ENCODE data around the gene EEA1. TPM values are rescaled to one million over a fixed set of nuclear protein-coding genes. Genes with fewer than 3 reads are reported as not detected.

The EEA1 gene
- total and polyA plus RNA-seq, 4 experiments from 2014 or later = 2.8 to 16.4 (median 16.1) TPM

DNA sequence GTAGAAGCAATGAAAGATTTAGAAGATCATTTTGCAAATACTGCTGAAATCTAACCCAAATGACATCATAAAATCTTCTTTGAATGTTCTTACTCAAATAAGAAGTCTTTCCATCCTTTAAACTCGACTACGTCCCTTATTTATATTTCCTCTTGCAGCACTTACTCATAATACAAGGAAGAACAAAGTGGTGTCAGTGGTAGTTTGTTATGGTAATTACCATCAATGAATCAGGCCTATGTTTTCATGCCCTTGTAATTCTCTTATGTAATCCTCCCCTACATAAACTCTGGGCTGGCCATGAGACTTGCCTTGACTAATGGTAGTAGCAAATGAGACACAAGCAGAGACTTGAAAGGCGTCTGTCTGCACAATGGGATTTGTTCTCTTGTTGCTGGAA, 17.0 kb downstream of the EEA1 start:
- no peak for DNase-seq
- no peaks in the 10 kb centered on the region for H3K36me3 ChIP-seq (ENCODE audit: insufficient read depth, low read length)
- no peaks in the 10 kb centered on the region for H3K9me3 ChIP-seq (ENCODE audit: control insufficient read depth in 1 of 2, low read length in 2 of 2)
- peaks cover 24% of the 10 kb centered on the region for H3K4me1 ChIP-seq (ENCODE audit: insufficient read depth, low read length)
- peak overlapping the region in 2 of 8 donors; percentile 4 to 13 for H3K4me3 Mint-ChIP-seq
- peaks cover 0 to 2% of the 10 kb centered on the region in 2 donors for H3K36me3 Mint-ChIP-seq
- H3K27ac Mint-ChIP-seq = peak overlapping the region in 5 of 7 donors; percentile 2 to 81 (median 26)
- ChIA-PET POLR2A (ENCODE audit: partially characterized antibody) (interaction anchor here (0.6 kb wide), 1 partner anchor 13 kb away, joined by 6 read pairs; no protein-coding TSS in a partner anchor), CTCF (ENCODE audit: partially characterized antibody) (interaction anchor here (2.2 kb wide), 1 partner anchor 16 kb away, joined by 7 read pairs; no protein-coding TSS in a partner anchor)
- intact Hi-C loops (cut with micrococcal nuclease) = no loop called here
- no peak overlapping the region for H3K27ac ChIP-seq (ENCODE audit: low read depth, low read length)
- H3K4me1 Mint-ChIP-seq = peaks cover 28 to 50% (median 36%) of the 10 kb centered on the region in 4 donors
- H3K4me3 ChIP-seq (ENCODE audit: low read length in 2 of 2) = no peak overlapping the region
- no peaks in the 10 kb centered on the region for H3K27me3 Mint-ChIP-seq
- H3K9me3 Mint-ChIP-seq = peaks cover 0 to 2% (median 0%) of the 10 kb centered on the region in 8 donors
- H3K27me3 ChIP-seq (ENCODE audit: insufficient read depth, low read length) = no peaks in the 10 kb centered on the region

DNA sequence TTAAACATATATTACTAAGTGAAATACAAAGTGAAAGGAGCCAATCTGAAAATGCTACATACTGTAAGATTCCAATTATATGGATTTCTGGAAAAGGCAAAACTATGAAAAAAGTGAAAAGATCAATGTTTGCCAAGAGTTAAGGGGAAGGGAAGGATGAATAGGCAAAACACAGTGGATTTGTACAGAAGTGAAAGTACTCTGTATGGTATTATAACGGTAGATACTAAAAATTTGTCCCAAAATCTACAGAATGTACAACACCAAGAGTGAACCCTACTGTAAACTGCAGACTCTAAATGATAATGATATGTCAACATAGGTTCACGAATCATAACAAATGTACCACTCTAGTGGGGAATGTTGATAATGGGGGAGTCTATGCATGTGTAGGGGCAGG, 17.8 kb downstream of the EEA1 start:
- no peak for DNase-seq
- Histone ChIP-seq H3K27me3 (ENCODE audit: insufficient read depth, low read length) (no peaks in the 10 kb centered on the region), H3K36me3 (ENCODE audit: insufficient read depth, low read length) (no peaks in the 10 kb centered on the region), H3K9me3 (ENCODE audit: control insufficient read depth in 1 of 2, low read length in 2 of 2) (no peaks in the 10 kb centered on the region), H3K4me3 (ENCODE audit: low read length in 2 of 2) (no peak overlapping the region), H3K27ac (ENCODE audit: low read depth, low read length) (no peak overlapping the region), H3K4me1 (ENCODE audit: insufficient read depth, low read length) (peaks cover 24% of the 10 kb centered on the region)
- H3K9me3 Mint-ChIP-seq = no peaks in the 10 kb centered on the region
- CTCF ChIA-PET (ENCODE audit: partially characterized antibody) = interaction anchor here (0.9 to 2.2 kb wide), 3 partner anchors 11 to 17 kb away, joined by 3 to 7 read pairs (median 5); no protein-coding TSS in a partner anchor
- H3K27me3 Mint-ChIP-seq = no peaks in the 10 kb centered on the region
- H3K4me1 Mint-ChIP-seq = peaks cover 29 to 52% (median 40%) of the 10 kb centered on the region in 4 donors
- intact Hi-C loops (cut with micrococcal nuclease) = no loop called here
- POLR2A ChIA-PET (ENCODE audit: partially characterized antibody) = interaction anchor here (1.2 to 1.4 kb wide), 2 partner anchors 16 to 18 kb away, joined by 6 to 7 read pairs; partner anchors contain the start of gene EEA1
- H3K4me3 Mint-ChIP-seq = no peak overlapping the region
- H3K36me3 Mint-ChIP-seq = peaks cover 0 to 2% of the 10 kb centered on the region in 2 donors
- H3K27ac Mint-ChIP-seq = peak overlapping the region in 1 of 7 donors; percentile 4

- H3K36me3 ChIP-seq (ENCODE audit: insufficient read depth, low read length) = no peaks in the 10 kb centered on the region
- H3K4me1 ChIP-seq (ENCODE audit: insufficient read depth, low read length) = peaks cover 34% of the 10 kb centered on the region
- H3K9me3 ChIP-seq (ENCODE audit: control insufficient read depth in 1 of 2, low read length in 2 of 2) = no peaks in the 10 kb centered on the region
- peak overlapping the region in 1 of 2 donors; percentile 2 for H3K4me3 ChIP-seq (ENCODE audit: low read length in 2 of 2)
- H3K4me1 Mint-ChIP-seq = peaks cover 33 to 55% (median 36%) of the 10 kb centered on the region in 4 donors
- peak; percentile 43 to 66 (median 46) for DNase-seq
- H3K36me3 Mint-ChIP-seq = no peaks in the 10 kb centered on the region
- intact Hi-C loops (cut with micrococcal nuclease) = no loop called here
- H3K27ac ChIP-seq (ENCODE audit: low read depth, low read length) = no peak overlapping the region
- H3K27me3 ChIP-seq (ENCODE audit: insufficient read depth, low read length) = no peaks in the 10 kb centered on the region
- no peaks in the 10 kb centered on the region for H3K27me3 Mint-ChIP-seq
- H3K4me3 Mint-ChIP-seq = peak overlapping the region in 6 of 8 donors; percentile 6 to 71 (median 50)
- no peaks in the 10 kb centered on the region for H3K9me3 Mint-ChIP-seq
- ChIA-PET CTCF (ENCODE audit: partially characterized antibody) (interaction anchor here (2.0 to 2.5 kb wide), 2 partner anchors 19 to 21 kb away, joined by 6 to 10 read pairs; partner anchors contain the start of gene EEA1), POLR2A (ENCODE audit: partially characterized antibody) (interaction anchor here (3.7 kb wide), 1 partner anchor 20 kb away, joined by 36 read pairs; the partner anchor contains the start of gene EEA1)
- no peak overlapping the region for H3K27ac Mint-ChIP-seq
Observed at GRCh38 chr12:92908108-92908507, 21.0 kb downstream of the EEA1 start.

GRCh38 chr12:92905811-92906554, 23.1 kb downstream of the EEA1 start:
- Mint-ChIP-seq H3K4me1 (peaks cover 21 to 36% (median 22%) of the 10 kb centered on the region in 4 donors), H3K27me3 (no peaks in the 10 kb centered on the region), H3K4me3 (peak overlapping the region in 3 of 8 donors; percentile 76 to 80 (median 77)), H3K9me3 (no peaks in the 10 kb centered on the region), H3K27ac (peak overlapping the region in 1 of 7 donors; percentile 60), H3K36me3 (no peaks in the 10 kb centered on the region)
- intact Hi-C loops (cut with micrococcal nuclease) = no loop called here
- H3K27me3 ChIP-seq (ENCODE audit: insufficient read depth, low read length) = no peaks in the 10 kb centered on the region
- no peak overlapping the region for H3K27ac ChIP-seq (ENCODE audit: low read depth, low read length)
- DNase-seq = no peak
- ChIA-PET POLR2A (ENCODE audit: partially characterized antibody) (interaction anchor here (3.7 kb wide), 1 partner anchor 22 kb away, joined by 36 read pairs; the partner anchor contains the start of gene EEA1), CTCF (ENCODE audit: partially characterized antibody) (no interaction called here)
- peaks cover 28% of the 10 kb centered on the region for H3K4me1 ChIP-seq (ENCODE audit: insufficient read depth, low read length)
- H3K36me3 ChIP-seq (ENCODE audit: insufficient read depth, low read length) = no peaks in the 10 kb centered on the region
- no peaks in the 10 kb centered on the region for H3K9me3 ChIP-seq (ENCODE audit: control insufficient read depth in 1 of 2, low read length in 2 of 2)
- H3K4me3 ChIP-seq (ENCODE audit: low read length in 2 of 2) = no peak overlapping the region

GRCh38 chr12:92905258-92905810, 23.8 kb downstream of the EEA1 start:
- no peaks in the 10 kb centered on the region for H3K27me3 Mint-ChIP-seq
- H3K36me3 ChIP-seq (ENCODE audit: insufficient read depth, low read length) = no peaks in the 10 kb centered on the region
- H3K27ac Mint-ChIP-seq = peak overlapping the region in 3 of 7 donors; percentile 35 to 61 (median 43)
- intact Hi-C loops (cut with micrococcal nuclease) = no loop called here
- H3K36me3 Mint-ChIP-seq = no peaks in the 10 kb centered on the region
- H3K4me1 Mint-ChIP-seq = peaks cover 21 to 36% (median 22%) of the 10 kb centered on the region in 4 donors
- no peaks in the 10 kb centered on the region for H3K27me3 ChIP-seq (ENCODE audit: insufficient read depth, low read length)
- peaks cover 28% of the 10 kb centered on the region for H3K4me1 ChIP-seq (ENCODE audit: insufficient read depth, low read length)
- no peak overlapping the region for H3K4me3 ChIP-seq (ENCODE audit: low read length in 2 of 2)
- DNase-seq = no peak
- POLR2A ChIA-PET (ENCODE audit: partially characterized antibody) = interaction anchor here (1.4 kb wide), 1 partner anchor 24 kb away, joined by 4 read pairs; the partner anchor contains the start of gene EEA1
- no peaks in the 10 kb centered on the region for H3K9me3 ChIP-seq (ENCODE audit: control insufficient read depth in 1 of 2, low read length in 2 of 2)
- H3K9me3 Mint-ChIP-seq = no peaks in the 10 kb centered on the region
- no peak overlapping the region for H3K27ac ChIP-seq (ENCODE audit: low read depth, low read length)
- H3K4me3 Mint-ChIP-seq = peak overlapping the region in 7 of 8 donors; percentile 23 to 80 (median 70)
- CTCF ChIA-PET (ENCODE audit: partially characterized antibody) = no interaction called here

GRCh38 chr12:92900941-92901340, 28.2 kb downstream of the EEA1 start:
- no peak overlapping the region for H3K27ac ChIP-seq (ENCODE audit: low read depth, low read length)
- no peaks in the 10 kb centered on the region for H3K36me3 ChIP-seq (ENCODE audit: insufficient read depth, low read length)
- peaks cover 13% of the 10 kb centered on the region for H3K4me1 ChIP-seq (ENCODE audit: insufficient read depth, low read length)
- CTCF ChIA-PET (ENCODE audit: partially characterized antibody) = interaction anchor here (0.7 to 1.4 kb wide), 2 partner anchors 10 to 16 kb away, joined by 3 to 5 read pairs; no protein-coding TSS in a partner anchor
- peaks cover 2 to 5% of the 10 kb centered on the region in 2 donors for H3K36me3 Mint-ChIP-seq
- H3K27ac Mint-ChIP-seq = no peak overlapping the region
- intact Hi-C loops (cut with micrococcal nuclease) = no loop called here
- H3K27me3 Mint-ChIP-seq = no peaks in the 10 kb centered on the region
- no peak overlapping the region for H3K4me3 ChIP-seq (ENCODE audit: low read length in 2 of 2)
- H3K9me3 Mint-ChIP-seq = no peaks in the 10 kb centered on the region
- no peaks in the 10 kb centered on the region for H3K9me3 ChIP-seq (ENCODE audit: control insufficient read depth in 1 of 2, low read length in 2 of 2)
- peaks cover 5 to 28% (median 23%) of the 10 kb centered on the region in 4 donors for H3K4me1 Mint-ChIP-seq
- H3K27me3 ChIP-seq (ENCODE audit: insufficient read depth, low read length) = no peaks in the 10 kb centered on the region
- POLR2A ChIA-PET (ENCODE audit: partially characterized antibody) = no interaction called here
- no peak for DNase-seq
- no peak overlapping the region for H3K4me3 Mint-ChIP-seq

Data from CD4-positive, alpha-beta memory T cell (primary cell).